Activated CD4-positive, CD25-positive, alpha-beta regulatory T cell treated with anti-CD3 and anti-CD28 coated beads, Interleukin-2, amount 50 U/mL, for 24 hours (primary cell): ENCODE results near the gene HNRNPDL.
"Not testable (repeated sequence)": the region's sequence is repeated elsewhere in the genome, so short reads cannot be mapped to it uniquely, and the experiment has no call there.

Source experiments
- ATAC-seq, 2 donors: fragments of 150-1000 bp; cut with Tn5 transposase; one replicate each; pipeline ENCODE4 v1.10.0; 2021; ENCODE audit warnings: mild to moderate bottlenecking in 1 of 2, moderate library complexity in 1 of 2

The HNRNPDL gene

DNA sequence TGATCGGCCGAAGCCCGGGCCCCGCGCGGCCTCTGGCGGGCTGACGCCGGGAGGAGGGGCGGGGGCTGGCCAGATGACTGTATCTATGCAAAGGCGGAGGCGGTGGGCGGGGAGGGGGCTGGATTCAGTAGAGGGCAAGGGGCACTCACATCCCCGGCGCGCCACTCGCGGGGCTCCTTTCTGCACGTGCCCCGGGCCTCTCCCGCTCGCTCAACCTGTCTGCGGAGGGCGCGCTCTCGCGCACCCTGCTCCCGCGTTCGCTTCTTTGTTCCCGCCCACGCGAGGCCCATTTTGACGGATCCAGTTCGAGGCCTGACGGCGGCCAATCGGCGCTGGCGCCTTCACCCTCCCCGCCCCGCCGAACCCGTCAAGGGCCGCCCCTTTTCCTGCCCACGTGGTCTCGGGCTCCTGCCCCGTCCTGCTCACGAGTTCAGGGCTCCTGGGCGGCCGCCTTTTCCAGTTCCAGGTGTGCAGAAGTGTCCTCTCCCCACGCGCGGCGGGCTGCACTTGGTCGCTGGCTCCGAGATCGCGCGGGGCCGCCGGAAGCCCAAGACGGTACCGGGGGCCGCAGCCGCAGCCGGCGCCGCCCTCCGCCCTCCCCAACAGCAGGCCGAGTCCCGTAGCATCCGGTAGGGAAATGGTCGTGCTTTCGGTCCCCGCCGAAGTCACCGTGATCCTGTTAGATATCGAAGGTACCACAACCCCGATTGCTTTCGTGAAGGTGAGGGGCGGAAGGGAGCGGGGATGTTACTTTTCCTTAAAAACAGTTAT lies at the start of gene HNRNPDL, which contains the start of gene ENOPH1:
Gene HNRNPDL, minus strand, starts transcription at position 270 of the 771 bp plus-strand sequence. CDS start 772 bp downstream, outside the sequence.
Gene ENOPH1, plus strand, starts transcription at position 398 of the 771 bp plus-strand sequence. Its CDS starts 240 bp downstream, at position 638.
- peak; percentile 73 to 75 for ATAC-seq

DNA sequence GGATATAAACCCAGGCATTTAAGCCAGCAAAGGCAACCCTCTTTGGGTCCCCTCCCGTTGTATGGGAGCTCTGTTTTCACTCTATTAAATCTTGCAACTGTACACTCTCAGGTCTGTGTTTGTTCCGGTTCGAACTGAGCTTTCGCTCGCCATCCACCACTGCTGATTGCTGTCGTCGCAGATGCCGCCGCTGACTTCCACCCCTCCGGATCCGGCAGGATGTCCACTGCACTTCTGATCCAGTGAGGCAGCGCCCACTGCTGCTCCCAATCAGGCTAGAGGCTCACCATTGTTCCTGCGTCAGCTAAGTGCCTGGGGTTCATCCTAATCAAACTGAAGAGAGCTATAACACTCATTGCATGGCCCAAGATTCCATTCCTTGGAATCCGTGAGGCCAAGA lies 49.3 kb upstream of the HNRNPDL start:
- ATAC-seq, result no peak

- not testable (repeated sequence) for ATAC-seq
Observed at GRCh38 chr4:82477469-82477868, 47.2 kb upstream of the HNRNPDL start.

GRCh38 chr4:82475931-82476330 lies 45.7 kb upstream of the HNRNPDL start:
- ATAC-seq, result not testable (repeated sequence)

- no peak for ATAC-seq
Observed at GRCh38 chr4:82473621-82474164, 43.4 kb upstream of the HNRNPDL start.

GRCh38 chr4:82473080-82473479 lies 42.8 kb upstream of the HNRNPDL start:
- ATAC-seq, result not testable (repeated sequence)

DNA sequence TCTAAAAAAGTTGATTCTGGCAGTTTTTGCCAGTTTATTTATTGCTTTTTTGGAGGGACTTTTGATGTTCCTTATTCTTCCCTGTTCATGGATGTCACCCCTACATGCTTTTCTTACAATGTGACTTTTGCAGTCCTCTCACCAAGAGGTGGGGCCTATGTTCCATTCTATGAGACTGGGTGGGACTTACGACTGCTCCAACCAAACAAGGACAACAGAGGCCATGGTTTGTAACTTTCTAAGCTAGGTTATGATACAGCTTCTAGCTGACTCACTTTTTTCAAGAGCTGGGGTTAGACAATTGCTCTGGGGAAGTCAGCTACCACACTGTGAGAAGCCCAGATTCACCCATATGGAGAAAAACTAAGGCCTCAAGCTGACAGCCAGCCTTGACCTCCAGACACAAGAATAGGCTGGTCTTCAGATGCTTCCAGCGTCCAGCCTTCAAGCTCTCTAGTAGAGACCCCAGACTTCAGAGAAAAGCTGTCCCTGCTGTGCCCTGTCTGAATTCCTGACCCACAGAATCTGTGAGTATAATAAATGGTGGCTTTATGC lies 39.6 kb upstream of the HNRNPDL start:
- ATAC-seq, result no peak

GRCh38 chr4:82467471-82467870 lies 37.2 kb upstream of the HNRNPDL start:
- no peak for ATAC-seq

DNA sequence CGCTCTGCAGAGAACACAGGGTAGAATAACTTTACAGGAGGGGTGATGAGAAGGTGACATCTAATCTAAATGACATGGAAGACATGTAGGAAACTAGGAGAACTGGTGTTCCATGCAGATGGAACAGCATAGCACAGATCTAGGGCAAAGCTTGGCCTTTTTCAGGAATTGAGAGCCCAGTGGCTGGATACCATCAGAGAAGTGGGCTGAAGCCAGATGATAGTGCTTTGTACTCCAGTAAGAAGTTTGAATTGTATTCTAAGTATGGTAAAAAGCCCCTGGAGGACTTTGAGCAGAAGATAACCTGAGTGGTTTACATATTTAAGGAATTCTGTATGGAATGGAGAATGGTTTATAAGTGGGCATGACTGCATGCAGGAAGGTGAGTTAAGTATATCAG lies 33.0 kb upstream of the HNRNPDL start:
- ATAC-seq, result no peak

DNA sequence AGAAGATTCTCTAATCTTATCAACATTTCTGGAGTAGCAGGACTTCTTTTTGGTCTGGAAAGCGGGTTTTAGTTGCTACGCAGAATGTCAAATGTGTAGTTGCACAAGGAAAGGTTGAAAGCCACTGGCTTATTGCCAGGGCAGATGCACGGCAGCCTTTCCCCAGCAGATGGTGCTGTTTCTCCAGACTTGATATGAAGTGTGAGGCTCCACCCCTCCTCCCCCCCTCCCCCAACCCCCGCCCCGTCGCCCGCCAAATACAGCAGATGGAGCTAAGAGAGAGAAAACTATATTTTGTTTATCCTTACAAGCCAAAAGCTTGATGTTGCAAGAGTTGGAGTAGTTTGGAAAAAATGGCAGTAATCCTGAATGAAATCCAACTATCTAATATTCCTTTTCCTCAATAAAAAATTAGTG lies 32.2 kb upstream of the HNRNPDL start:
- ATAC-seq, result peak; percentile 78 to 81

GRCh38 chr4:82461710-82462109 lies 31.4 kb upstream of the HNRNPDL start:
- no peak for ATAC-seq

- no peak for ATAC-seq
Observed at GRCh38 chr4:82458729-82459128, 28.5 kb upstream of the HNRNPDL start.

DNA sequence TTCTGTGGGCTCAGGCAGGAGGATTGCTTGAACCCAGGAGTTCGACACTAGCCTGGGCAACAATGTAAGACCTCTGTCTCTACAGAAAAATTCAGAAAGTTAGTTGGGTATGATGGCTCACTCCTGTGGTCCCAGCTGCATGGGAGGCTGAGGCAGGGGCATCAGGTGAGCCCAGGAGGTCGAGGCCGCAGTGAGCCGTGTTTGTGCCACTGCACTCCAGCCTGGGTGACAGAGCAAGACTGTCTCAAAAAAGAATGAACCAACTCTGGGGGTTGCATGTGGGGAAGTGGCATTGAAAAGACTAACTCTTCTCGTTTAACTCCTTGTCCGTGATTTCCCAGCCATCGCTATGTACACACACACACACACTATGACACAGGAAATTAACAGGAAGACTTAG lies 27.0 kb upstream of the HNRNPDL start:
- no peak for ATAC-seq

DNA sequence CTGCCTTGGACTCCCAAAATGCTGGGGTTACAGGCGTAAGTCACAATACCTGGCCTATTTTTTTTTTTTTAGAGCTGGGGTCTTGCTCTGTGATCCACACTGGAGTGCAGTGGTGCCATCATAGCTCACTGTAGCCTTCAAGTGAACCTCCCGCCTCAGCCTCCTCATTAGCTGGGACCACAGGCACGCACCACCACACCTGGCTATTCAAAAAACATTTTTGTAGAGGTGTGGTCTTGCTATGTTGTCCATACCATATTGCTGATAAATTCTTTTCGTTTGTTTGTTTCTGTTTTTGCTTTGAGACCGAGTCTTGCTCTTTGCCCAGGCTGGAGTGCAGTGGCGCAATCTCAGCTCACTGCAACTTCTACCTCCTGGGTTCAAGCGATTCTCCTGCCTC lies 21.8 kb upstream of the HNRNPDL start:
- ATAC-seq, result no peak

DNA sequence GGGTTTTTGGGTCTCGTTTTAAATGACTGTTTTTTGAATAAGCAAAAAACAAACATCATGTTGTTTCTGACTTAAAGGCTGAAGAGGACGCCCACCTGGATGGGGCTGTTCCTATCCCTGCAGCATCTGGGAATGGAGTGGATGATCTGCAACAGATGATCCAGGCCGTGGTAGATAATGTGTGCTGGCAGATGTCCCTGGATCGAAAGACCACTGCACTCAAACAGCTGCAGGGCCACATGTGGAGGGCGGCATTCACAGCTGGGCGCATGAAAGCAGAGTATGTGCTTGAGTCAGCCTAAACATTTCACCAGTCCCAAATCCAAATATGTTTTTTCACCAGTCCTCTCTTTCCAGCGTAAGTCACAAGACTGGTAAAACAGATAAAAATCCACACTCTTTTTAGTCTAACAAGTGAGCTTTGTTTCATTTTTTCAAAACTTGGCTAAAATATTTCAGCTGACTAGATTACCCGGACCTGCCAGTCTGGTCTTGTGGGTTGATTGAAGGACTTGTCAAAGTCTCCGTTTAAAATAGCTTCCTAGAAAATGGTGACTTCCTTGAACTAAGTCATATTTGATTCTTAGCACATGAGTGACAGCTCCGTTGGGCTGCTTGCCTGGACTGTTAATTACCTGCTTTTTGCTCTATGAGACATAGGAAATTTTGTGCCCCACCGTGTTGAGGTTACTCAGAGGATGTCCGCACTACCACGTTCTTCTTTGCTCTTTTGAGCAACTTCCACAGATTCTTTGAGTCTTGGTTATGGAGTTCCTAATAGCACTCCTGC lies 20.9 kb upstream of the HNRNPDL start:
- no peak for ATAC-seq

DNA sequence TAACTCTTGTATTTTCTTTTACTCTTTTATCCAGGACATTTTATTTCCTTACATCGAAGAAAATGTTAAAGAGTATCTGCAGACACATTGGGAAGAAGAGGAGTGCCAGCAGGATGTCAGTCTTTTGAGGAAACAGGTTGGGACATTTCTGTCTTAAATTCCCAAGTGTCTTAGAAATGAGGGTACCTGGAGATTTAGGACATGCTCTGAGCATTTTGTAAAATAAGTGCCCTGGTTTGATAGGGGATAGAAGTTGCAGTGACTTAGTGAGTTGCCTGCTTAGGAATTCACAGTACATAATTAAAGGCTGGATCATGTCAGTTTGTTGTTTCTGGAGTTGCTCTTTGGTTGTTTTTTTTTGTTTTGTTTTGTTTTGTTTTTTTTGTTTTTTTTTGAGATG lies 17.6 kb upstream of the HNRNPDL start:
- ATAC-seq, result no peak

DNA sequence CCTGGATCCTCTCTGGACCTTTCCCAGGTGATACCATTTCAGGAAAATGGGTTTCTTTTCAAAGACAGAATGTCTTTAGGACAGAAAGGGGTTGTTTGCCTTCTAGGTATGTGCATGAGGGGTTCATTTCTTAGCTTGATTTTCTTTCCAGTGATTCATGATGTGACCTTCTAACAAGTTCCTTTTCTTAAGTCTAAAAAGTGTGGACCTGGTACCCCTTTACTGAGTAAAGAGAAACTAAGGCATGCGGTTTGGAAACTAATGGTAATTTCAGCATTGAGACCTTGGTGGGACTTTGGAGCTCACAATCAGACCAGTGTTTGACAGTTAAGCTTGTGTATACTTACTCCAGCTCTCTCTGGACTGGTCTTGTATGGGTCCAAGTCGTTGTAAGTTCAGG lies 8.8 kb upstream of the HNRNPDL start:
- no peak for ATAC-seq

DNA sequence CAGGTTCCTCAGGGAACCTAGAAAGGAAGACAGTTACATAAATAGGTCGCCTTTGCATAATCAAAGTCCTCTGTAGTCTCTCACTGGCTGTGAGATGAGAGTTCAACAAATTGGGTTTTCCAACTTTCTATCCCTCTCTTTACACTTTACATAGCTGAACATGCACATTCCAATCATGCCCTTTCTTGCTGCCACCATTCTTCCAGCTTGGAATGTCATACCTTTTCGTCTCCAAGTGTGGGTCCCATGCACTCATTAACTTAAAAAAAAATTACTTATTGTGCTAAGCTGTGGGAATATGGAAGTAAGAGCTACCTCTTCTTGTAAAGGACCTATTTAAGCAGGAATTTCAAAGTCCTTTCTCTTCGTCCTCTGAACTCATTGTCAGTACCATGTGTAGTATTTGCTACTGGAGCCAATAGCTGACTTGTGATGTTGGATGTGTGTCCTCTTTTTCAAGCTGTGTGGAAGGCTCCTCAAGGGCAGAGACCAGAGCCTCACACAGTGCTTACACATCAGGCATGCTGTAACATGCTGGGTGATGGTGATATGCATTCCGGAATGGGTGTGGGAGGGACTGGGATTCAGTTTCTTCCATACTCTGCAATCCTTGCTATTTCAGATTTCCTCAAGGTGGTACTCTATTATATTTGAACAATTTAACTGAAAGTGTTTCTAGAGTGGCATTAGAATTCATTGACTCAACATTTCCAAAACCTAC lies 7.2 kb upstream of the HNRNPDL start:
- no peak for ATAC-seq

DNA sequence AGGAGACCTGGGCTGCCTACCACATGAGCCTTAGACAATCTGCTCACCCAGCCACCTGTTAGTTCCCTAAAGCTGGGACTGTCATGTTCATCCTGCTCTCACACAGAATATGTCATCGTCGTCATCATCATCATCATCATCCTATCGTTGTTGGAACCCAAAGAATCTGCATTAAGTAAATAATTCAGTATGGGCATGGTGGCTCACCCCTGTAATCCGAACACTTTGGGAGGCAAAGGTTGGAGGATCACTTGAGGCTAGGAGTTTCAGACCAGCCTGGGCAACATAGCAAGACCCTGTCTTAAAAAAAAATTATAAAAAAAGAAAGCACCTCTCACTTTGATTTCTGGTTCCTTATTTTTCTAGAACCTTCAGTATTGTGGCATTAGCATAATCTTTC lies 6.5 kb upstream of the HNRNPDL start:
- no peak for ATAC-seq

- ATAC-seq, result no peak
Observed at GRCh38 chr4:82436130-82436529, 5.9 kb upstream of the HNRNPDL start.

DNA sequence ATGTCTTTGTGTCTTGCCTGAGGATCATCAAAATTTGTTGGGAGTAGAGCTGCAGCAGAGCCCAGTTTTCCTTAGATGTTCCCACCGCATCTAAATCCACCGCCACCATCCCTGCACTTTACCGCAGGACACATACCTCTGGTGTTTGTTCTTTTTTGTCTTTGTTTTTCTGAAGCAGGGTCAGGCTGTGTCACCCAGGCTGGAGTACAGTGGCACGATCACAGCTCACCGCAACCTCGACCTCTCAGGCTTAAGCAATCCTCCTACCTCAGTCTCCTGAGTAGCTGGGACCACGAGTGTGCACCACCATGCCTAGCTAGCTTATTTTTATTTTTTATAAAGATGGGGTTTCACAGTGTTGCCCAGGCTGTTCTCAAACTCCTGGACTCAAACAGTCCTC lies 4.7 kb upstream of the HNRNPDL start:
- ATAC-seq, result no peak

DNA sequence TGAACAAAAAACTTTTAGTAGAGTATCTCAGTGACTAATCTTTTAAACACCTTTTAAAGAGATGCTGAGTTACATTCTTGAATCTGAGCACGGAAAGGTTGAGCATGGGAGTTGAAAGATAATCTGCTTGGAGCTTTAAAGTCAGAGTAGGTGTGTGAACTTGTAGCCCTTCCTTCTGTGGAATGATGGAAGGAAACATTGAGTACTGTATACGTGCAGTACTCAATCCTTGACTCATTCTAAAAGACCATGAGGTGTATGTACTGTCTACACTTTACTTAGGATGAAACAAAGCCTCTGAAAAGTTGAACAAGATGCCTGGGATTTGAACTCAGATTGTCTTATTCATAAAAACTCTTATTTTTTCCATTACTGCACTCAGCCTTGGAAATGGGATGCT lies 3.5 kb upstream of the HNRNPDL start:
- peak in 1 of 2 donors; percentile 7 for ATAC-seq

GRCh38 chr4:82432596-82432995 lies 2.3 kb upstream of the HNRNPDL start:
- ATAC-seq, result no peak
